LHCN-M2 (cell line): Measurements from ENCODE around the gene LRRC4C. TPM values are rescaled to one million over a fixed set of nuclear protein-coding genes. Genes with fewer than 3 reads are reported as not detected.

ENCODE experiments used
- DNase-seq: peaks from one replicate; pipeline ENCODE4 v3.0.0-alpha.2; 2012; ENCODE audit warnings: low read depth
- total RNA-seq: library from RNA; depleted of rRNA; stranded (reverse); fragments of >200 nt; gene quantifications from 2 replicates; pipeline ENCODE4 v1.2.3, GENCODE V29; 2014

LRRC4C gene
- total RNA-seq, 1 experiment from 2014 or later = not detected

- no peak for DNase-seq
Measured at GRCh38 chr11:41256041-41256440, 203.4 kb downstream of the LRRC4C start.

GRCh38 chr11:41254966-41255365 is 204.5 kb downstream of the LRRC4C start:
- DNase-seq = no peak

GRCh38 chr11:41250408-41250935 is 209.0 kb downstream of the LRRC4C start:
- DNase-seq = no peak

- no peak for DNase-seq
Measured at GRCh38 chr11:41247621-41248020, 211.8 kb downstream of the LRRC4C start.

- no peak for DNase-seq
Measured at GRCh38 chr11:41246399-41246745, 213.1 kb downstream of the LRRC4C start.

- no peak for DNase-seq
Measured at GRCh38 chr11:41245704-41246398, 213.6 kb downstream of the LRRC4C start.

GRCh38 chr11:41245184-41245583 is 214.3 kb downstream of the LRRC4C start:
- no peak for DNase-seq

GRCh38 chr11:41237382-41237781 is 222.1 kb downstream of the LRRC4C start:
- no peak for DNase-seq

- DNase-seq = no peak
Measured at GRCh38 chr11:41235668-41236067, 223.8 kb downstream of the LRRC4C start.

- no peak for DNase-seq
Measured at GRCh38 chr11:41225856-41226633, 233.4 kb downstream of the LRRC4C start.

- DNase-seq = no peak
Measured at GRCh38 chr11:41222236-41222635, 237.2 kb downstream of the LRRC4C start.

- DNase-seq = no peak
Measured at GRCh38 chr11:41206388-41206787, 253.1 kb downstream of the LRRC4C start.

- no peak for DNase-seq
Measured at GRCh38 chr11:41201156-41201555, 258.3 kb downstream of the LRRC4C start.

GRCh38 chr11:41190437-41191082 is 268.9 kb downstream of the LRRC4C start:
- DNase-seq = no peak

GRCh38 chr11:41189701-41190436 is 269.6 kb downstream of the LRRC4C start:
- DNase-seq = no peak

- DNase-seq = no peak
Measured at GRCh38 chr11:41177791-41178190, 281.7 kb downstream of the LRRC4C start.

- no peak for DNase-seq
Measured at GRCh38 chr11:41175304-41175972, 284.0 kb downstream of the LRRC4C start.

- no peak for DNase-seq
Measured at GRCh38 chr11:41146326-41146725, 313.1 kb downstream of the LRRC4C start.

- no peak for DNase-seq
Measured at GRCh38 chr11:41145420-41145819, 314.0 kb downstream of the LRRC4C start.

- DNase-seq = no peak
Measured at GRCh38 chr11:41134971-41135370, 324.5 kb downstream of the LRRC4C start.

GRCh38 chr11:41133023-41133422 is 326.4 kb downstream of the LRRC4C start:
- no peak for DNase-seq
